ENCODE measurements around the gene ZSCAN10. TPM values are rescaled to one million over a fixed set of nuclear protein-coding genes. Genes with fewer than 3 reads are reported as not detected.
"Not testable (repeated sequence)": the region's sequence is repeated elsewhere in the genome, so short reads cannot be mapped to it uniquely, and the experiment has no call there.

The ZSCAN10 gene
- total RNA-seq, 1 donor from 2014 or later: not detected

- Mint-ChIP-seq H3K36me3 (ENCODE audit: low read depth) (no peaks in the 10 kb centered on the region), H3K4me3 (peak overlapping the region; percentile 51), H3K27ac (ENCODE audit: unreplicated experiment) (no peak overlapping the region), H3K27me3 (ENCODE audit: low read depth) (peaks cover 2% of the 10 kb centered on the region), H3K4me1 (peaks cover 7% of the 10 kb centered on the region), H3K9me3 (no peaks in the 10 kb centered on the region)
- no peak for DNase-seq (ENCODE audit: low read depth, low spot score)
- TF ChIP-seq, protein P1, sequence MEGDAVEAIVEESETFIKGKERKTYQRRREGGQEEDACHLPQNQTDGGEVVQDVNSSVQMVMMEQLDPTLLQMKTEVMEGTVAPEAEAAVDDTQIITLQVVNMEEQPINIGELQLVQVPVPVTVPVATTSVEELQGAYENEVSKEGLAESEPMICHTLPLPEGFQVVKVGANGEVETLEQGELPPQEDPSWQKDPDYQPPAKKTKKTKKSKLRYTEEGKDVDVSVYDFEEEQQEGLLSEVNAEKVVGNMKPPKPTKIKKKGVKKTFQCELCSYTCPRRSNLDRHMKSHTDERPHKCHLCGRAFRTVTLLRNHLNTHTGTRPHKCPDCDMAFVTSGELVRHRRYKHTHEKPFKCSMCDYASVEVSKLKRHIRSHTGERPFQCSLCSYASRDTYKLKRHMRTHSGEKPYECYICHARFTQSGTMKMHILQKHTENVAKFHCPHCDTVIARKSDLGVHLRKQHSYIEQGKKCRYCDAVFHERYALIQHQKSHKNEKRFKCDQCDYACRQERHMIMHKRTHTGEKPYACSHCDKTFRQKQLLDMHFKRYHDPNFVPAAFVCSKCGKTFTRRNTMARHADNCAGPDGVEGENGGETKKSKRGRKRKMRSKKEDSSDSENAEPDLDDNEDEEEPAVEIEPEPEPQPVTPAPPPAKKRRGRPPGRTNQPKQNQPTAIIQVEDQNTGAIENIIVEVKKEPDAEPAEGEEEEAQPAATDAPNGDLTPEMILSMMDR (conservative IDR thresholded peaks at IDR 0.05): no peak
Observed at GRCh38 chr16:3057181-3058138, 41.6 kb downstream of the ZSCAN10 start.

DNA sequence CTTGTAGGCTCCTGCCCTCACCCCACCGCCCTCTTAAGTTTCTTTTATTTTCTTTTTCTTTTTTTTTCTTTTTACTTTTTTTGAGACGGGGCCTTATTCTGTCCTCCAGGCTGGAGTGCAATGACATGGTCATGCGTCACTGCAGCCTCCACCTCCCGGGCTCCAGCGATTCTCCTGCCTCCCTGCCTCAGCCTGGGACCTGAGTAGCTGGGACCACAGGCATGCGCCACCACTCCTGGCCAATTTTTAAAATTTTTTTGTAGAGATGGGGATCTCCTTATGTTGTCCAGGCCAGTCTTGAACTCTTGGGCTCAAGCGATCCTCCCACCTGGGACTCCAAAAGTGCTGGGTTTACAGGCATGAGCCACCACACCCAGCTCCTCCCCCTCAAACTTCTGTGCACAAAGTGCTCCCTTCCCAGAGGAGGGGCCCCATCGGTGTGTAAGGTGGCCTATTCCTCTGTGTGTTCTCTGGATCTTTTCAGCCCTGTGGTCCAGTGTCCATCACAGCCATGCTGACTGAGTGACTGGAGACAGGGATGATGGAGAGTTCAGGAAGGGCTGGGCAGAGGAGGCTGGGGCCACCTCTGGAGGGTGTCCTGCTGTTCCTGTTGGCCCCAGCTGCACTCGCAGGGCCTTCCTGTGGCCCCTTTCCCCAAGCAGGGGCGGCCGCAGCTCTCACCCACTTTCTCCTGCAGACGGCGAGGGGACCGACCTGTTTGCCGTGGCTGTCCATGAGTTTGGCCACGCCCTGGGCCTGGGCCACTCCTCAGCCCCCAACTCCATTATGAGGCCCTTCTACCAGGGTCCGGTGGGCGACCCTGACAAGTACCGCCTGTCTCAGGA lies 42.5 kb downstream of the ZSCAN10 start:
- peaks cover 3% of the 10 kb centered on the region for H3K27me3 Mint-ChIP-seq (ENCODE audit: low read depth)
- H3K27ac Mint-ChIP-seq (ENCODE audit: unreplicated experiment): no peak overlapping the region
- no peak for DNase-seq (ENCODE audit: low read depth, low spot score)
- peaks cover 7% of the 10 kb centered on the region for H3K4me1 Mint-ChIP-seq
- TF ChIP-seq, protein P1 (conservative IDR thresholded peaks at IDR 0.05): no peak
- H3K4me3 Mint-ChIP-seq: peak overlapping the region; percentile 51
- no peaks in the 10 kb centered on the region for H3K36me3 Mint-ChIP-seq (ENCODE audit: low read depth)
- H3K9me3 Mint-ChIP-seq: no peaks in the 10 kb centered on the region

GRCh38 chr16:3055734-3056115 lies 43.4 kb downstream of the ZSCAN10 start:
- not testable (repeated sequence) for H3K4me1 Mint-ChIP-seq; H3K36me3 Mint-ChIP-seq (ENCODE audit: low read depth); H3K4me3 Mint-ChIP-seq; H3K27me3 Mint-ChIP-seq (ENCODE audit: low read depth); DNase-seq (ENCODE audit: low read depth, low spot score); H3K27ac Mint-ChIP-seq (ENCODE audit: unreplicated experiment); H3K9me3 Mint-ChIP-seq

DNA sequence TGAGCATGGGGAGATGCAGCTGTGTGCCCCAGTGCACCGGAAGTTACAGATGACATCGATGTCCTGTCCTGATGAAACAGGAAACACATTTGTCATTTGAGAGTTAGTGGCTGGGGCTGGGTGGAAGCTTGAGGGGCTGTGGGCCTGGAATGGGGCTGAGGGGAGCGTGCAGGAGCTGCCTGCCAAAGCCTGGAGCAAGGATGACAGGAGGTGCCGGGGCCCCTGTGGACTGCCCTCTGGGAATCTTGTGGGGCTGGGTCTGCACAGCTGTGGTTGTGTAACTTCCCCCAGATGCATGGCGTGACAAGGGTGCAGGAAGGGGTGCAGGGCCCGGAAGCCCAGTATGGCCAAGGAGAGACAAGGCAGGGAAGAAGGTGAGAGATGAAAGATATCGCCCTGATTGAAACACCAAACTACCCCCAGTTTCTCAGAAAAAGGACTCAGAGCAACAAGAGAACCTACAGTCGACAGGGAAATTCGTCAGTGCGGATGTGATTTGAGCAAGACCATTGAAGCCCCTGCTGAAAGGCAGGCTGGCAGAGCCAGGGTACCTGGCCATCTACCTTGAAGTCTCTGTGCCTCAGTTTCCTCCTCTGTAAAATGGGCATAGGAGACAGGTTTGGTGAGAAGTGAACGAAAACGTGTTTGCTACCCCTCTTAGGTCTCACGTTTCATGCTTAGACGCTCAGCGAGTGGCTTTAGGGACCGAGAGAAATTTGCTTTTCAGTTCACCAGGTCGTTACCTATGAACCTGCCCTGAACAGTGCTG lies 43.9 kb downstream of the ZSCAN10 start:
- Mint-ChIP-seq H3K27me3 (ENCODE audit: low read depth) (peaks cover 11% of the 10 kb centered on the region), H3K27ac (ENCODE audit: unreplicated experiment) (no peak overlapping the region), H3K36me3 (ENCODE audit: low read depth) (no peaks in the 10 kb centered on the region), H3K9me3 (no peaks in the 10 kb centered on the region), H3K4me3 (no peak overlapping the region), H3K4me1 (peaks cover 7% of the 10 kb centered on the region)
- TF ChIP-seq, protein P1 (conservative IDR thresholded peaks at IDR 0.05): no peak
- DNase-seq (ENCODE audit: low read depth, low spot score): no peak

- H3K27ac Mint-ChIP-seq (ENCODE audit: unreplicated experiment); H3K4me1 Mint-ChIP-seq; H3K9me3 Mint-ChIP-seq; DNase-seq (ENCODE audit: low read depth, low spot score); H3K36me3 Mint-ChIP-seq (ENCODE audit: low read depth); H3K4me3 Mint-ChIP-seq: not testable (repeated sequence)
- H3K27me3 Mint-ChIP-seq (ENCODE audit: low read depth): peaks cover 25% of the 10 kb centered on the region
Observed at GRCh38 chr16:3053330-3053710, 45.8 kb downstream of the ZSCAN10 start.

DNA sequence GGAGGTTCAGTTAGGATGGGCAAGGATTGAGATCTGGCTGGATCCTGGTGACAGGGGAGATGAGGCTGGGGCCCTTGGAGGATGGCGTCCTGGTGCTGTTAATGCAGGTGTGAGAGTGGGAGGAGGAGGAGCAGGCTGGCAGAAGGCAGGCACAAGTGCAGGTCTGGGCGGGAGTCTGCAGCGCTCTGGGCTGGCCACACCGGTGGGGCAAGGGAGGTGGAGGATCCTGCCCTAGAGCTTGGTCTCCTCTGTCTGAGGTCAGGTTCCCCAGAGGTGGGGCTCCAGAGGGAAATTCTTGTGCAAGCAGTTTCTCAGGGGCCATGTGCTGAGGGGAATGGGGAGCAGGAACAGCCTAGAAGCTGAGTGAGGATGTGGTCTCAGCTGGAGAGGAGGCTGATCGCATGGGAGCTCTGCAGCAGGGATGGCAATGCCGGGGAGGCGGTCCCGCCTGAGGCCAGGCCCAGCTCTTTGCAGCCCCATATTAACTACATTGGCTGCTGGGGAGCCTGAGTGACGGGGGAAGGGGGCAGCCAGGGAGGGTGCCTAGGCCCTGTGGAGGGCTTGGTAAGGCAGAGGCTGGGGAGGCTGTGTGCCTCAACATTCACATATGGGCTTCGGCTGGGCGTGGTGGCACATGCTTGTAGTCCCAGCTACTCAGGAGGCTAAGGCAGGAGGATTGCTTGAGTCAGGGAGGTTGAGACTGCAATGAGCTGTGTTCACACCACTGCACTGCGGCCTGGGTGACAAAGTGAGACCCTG lies 46.3 kb downstream of the ZSCAN10 start:
- H3K27me3 Mint-ChIP-seq (ENCODE audit: low read depth): peaks cover 31% of the 10 kb centered on the region
- H3K36me3 Mint-ChIP-seq (ENCODE audit: low read depth); H3K4me3 Mint-ChIP-seq; H3K4me1 Mint-ChIP-seq; DNase-seq (ENCODE audit: low read depth, low spot score); H3K27ac Mint-ChIP-seq (ENCODE audit: unreplicated experiment); H3K9me3 Mint-ChIP-seq: not testable (repeated sequence)
